HG03280 (cell line): ENCODE data around the gene CAPS.
"Not testable (repeated sequence)": the region's sequence is repeated elsewhere in the genome, so short reads cannot be mapped to it uniquely, and the experiment has no call there.

Source experiments
- ATAC-seq: cut with Tn5 transposase; IDR thresholded peaks from one replicate; pipeline ENCODE4 v1.9.1; 2021; ENCODE audit warnings: mild to moderate bottlenecking, moderate library complexity; ENCODE audit not compliant: unreplicated experiment

The CAPS gene

DNA sequence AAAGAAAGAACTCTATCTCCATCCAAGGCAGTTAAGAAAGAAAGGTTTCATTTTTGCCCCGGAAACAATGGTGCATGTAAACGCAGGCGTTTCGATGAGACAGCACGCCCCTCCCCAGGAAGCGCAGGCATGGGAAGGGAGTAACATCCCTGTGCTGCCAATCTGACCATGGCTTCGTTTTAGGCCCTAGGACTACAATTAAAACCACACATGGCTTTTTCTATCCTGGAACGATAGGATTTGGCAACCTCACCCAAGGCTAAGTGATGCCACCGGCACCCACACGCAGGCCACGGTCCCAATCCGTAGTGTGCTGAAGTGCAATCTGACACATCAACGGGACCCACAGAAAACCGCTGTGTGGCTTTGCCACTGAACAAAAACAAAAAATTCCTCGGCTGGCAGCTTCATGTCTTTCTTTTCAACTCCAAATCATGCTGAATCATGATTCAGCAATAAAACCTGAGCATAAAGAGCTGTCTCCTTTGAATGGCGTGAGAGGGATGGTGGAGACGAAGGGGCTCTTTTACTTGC is 39.7 kb downstream of the CAPS start:
- no peak for ATAC-seq

DNA sequence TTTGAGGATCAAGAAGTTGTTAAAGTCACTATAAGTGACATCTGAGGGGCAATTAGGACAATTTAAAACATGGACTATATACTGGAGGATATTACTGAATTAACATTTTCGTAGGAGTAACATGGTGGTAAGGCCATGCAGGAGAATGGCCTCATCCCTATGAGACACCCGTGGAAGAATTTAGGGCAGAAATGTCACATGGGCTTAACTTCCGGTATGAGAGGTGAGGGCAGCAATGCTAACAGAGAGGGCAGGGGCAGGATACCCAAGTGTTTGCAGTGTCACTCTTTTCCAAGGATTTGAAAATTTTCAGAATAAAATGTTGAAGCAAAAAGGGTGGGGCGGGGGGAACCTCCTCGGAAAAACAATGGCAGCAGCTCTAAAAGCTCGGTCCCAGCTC is 40.2 kb downstream of the CAPS start:
- no peak for ATAC-seq

DNA sequence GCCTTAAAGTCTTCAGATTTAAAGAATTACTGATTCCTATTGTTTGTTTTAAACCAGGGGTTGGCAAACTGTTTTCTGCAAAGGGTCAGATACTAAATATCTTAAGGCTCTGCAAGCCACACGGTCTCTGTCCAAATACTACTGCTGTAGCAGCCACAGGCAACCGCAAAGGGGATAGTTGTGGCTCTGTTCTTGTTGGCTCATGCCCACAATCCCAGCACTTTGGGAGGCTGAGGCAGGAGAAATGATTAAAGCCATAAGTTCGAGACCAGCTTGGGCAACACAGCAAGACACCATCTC is 41.5 kb downstream of the CAPS start:
- ATAC-seq = no peak

DNA sequence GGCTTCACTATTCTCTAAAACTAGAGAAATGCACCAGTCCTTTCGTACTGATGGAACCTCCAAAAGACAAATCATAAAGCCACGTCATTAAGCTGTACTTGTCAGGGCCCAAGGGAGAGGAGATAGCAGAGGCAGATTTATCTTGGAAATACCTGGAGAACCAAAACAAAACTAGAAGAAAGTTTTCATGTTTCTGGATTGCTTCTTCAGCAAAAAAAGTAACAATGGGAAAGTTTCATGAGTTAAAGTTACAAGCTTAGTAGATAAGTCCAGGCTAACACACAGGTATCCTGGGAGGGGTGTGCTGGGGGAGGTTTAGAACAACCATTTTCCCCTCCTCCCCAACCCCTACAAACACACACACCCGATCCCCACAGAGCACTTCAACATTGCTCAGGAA is 42.3 kb downstream of the CAPS start:
- ATAC-seq = no peak

DNA sequence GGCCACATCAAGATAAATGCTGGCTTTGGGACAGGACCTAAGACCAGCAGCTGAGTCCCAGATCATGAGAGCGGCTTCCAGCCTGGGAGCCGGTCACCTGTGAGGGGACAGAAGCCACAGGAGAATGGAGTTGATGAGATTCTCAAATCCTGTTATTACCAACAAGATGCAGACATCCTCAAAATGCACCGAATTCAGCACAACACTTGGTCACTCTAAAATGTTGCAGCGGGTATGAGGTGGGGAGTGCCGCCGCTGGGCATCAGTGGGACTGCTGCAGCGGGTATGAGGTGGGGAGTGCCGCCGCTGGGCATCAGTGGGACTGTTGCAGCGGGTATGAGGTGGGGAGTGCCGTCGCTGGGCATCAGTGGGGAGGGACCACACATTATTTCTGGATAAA is 42.7 kb downstream of the CAPS start:
- ATAC-seq = no peak

DNA sequence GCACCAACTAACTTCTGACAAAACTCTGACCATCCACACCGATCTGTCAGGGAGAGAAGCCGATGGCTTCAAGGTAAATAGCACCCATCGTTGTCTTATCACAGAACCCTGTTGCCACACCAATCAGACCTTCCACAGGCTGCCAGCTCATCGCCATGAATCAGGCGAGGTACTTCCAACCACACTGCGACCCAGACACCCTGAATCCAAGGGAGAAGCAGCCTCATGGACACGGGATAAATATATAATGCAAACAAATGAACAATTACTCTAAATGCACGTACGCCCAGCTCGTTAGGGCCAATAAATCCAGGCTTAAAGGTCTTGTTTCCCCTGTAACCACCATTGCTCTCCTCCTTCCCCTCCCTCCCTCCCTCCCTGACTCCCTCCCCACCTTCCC is 43.1 kb downstream of the CAPS start:
- no peak for ATAC-seq

DNA sequence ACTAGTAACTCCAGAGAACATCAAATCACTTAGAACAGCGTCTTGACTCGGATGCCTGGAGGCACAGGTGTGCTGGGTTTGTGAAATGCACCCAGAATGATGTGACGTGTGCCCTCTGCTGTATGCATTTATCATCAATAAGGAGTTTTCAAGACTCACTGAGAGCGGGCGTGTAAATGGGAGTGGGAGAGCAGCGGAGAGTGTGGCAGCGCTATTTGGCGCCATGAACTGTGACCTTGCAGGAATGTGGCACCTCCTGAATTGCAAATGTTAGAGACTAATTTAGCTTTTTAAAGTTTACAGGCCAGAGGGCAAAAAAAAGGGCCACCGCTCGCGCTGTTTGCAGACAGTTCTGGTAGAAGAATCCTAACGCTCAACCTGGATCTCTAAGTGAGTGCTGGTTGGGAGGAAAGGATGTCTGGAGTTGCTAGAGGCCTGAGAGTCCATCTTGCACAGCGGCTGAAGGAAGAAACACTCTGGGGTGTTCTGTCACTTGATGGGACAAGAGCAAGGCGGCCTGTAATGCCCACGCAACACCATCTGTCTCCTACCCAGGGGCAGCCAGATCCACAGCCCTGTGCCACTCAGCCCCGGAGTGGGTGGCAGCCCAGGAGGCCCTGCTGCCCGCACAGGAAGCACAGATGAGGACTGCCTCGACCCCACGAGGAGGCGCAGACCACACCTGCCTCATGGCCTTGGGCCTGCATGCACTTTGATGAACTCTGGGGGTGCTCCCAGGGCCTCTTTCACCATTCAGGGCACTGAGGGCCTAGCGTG is 44.2 kb downstream of the CAPS start:
- ATAC-seq = no peak

DNA sequence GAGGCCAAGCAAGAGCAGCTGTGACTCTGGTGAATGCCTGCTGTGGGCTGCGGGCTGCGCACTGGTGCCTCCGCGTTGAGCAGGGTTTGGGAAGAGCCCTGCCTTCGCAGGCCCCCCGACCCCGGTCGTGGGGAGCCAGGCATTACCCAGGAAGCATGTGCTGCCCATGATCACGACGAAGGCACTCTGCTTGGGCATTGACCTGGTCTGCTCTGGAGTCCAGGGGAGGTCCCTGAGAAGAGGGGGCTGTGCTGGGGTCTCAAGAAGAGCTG is 44.7 kb downstream of the CAPS start:
- ATAC-seq = no peak

DNA sequence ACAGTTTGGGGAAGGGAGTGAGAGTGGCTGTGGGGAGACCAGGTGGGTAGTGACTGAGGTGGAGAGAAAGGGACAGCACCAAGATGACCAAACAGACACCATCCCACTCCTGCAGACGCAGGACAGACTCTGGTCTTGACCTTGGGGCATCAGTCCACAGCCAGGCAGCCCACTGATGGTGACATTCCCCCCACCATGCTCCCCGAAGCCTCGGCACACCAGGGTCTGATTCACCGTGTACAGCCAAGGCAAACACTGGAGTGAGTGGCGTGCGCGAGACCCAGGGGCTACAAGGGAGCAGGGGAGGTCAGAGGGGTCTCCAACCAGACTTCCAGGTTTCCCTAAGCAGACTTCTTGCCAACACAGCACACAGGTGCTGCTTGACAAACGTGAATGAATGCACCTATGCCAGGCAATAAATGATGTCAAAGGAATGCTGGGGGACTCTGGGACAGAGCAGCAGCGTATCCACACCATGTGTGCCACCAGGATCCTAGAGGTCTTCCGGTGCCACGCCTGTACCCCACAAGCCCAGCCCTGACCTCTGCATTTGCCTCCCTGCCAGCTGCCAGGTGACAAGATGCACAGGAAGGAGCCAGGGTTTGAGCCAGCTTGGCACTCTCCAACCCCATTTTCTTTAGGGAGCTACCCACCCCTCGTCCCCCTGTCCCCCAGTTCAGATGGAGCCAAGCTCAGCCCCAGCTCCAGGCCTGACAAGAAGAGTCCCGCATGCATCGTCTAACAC is 45.4 kb downstream of the CAPS start:
- ATAC-seq = no peak

DNA sequence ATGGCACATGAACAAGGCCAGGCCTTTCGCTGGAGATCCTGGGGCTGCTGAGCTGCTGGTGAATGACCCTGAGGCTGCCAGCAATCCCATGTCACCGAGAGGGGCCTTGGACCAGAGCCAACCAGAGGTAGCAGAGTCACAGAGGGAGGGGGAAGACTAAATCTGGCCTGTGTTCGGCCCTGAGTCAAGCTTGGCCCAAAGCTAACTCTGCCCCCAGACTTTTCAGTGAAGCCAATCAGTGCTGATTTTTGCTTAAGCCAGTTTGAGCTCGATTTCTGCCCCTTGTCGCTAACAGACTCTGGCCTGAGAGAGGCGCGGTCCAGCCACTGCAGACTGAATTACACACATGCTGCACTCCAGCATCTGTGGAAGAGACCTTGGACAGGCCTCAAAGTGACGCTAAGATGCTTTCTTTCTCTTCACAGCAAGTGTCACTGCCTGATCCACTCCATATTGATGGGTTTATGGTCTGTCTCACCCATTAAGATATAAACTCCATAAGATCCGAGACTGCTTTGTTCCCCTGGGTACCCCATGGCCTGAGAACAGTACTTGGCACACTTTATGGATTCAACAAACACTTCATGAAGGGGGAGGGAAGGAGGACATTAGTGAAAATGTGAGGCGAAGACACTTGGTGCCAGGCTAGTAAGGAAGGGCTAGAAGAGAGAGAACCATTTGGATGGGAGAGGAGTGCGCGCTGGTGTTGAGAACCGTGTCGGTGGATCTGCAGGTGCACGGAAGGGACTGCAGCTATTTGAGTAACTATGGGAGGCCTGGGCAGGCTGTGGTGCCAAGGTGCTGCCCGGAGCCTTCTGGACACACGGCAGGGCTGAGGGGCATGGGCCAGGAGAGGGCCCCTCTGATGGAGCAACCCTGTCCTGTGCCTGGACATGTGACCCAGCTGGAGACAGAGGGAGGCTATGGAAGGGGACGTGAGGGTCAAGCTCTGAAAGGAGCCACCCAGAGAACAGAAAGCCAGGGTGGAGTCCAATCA is 46.2 kb downstream of the CAPS start:
- no peak for ATAC-seq

DNA sequence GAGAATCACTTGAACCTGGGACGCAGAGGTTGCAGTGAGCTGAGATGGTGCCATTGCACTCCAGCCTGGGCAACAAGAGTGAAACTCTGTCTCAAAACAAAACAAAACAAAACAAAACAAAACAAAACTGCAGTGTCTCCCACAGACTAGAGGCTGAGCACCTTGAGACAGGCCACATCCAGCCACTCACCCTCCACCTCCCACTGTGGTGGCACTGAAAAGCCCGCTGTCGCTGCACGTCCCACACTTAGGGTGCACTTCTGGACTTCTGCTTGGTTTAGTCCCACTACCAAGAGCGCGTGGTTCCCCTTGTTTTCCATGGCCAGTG is 47.6 kb downstream of the CAPS start:
- not testable (repeated sequence) for ATAC-seq

DNA sequence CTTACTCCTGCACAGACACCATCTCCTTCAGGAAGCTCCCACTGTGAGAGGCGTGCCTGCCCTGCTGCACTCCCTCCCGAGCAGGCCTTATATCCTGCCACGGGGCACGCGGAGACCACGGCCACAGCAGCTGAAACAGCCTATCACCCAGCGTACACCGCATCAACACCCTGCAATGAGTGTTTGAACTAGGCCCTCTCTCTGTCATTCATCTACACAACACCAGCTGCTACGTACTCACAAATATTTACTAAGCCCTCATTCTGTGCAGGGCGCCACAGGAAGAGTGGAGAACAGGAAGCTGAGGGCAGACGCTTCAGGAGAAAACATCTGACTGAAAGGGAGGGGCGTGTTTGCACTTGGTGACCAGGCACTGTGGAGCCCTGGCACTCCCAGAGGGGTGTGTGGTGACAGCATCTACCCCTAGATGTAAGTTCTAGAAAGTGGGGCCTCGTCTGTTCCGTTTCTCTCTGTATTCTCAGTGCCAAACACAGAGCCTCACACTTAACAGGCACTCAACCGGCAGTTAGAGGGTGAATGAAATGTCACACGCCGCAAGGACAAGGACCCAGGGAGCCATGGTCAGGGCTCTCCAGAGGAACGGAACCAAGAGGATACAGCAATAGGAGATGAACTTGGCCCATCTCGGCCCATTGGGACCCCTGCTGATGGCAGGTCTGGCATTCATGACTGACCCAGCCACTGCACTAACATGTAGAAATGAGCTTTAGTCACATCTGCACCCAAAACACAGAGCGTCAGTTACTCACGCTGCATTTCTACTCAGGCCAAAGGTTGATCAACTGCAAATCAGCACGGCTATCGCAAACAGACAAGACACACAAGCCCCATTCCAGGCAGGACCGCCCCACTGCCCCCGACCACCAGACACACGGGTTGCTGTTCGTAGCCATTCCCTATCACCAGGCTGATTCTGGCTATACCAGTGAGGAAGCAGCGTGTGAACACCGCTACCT is 48.2 kb downstream of the CAPS start:
- no peak for ATAC-seq

DNA sequence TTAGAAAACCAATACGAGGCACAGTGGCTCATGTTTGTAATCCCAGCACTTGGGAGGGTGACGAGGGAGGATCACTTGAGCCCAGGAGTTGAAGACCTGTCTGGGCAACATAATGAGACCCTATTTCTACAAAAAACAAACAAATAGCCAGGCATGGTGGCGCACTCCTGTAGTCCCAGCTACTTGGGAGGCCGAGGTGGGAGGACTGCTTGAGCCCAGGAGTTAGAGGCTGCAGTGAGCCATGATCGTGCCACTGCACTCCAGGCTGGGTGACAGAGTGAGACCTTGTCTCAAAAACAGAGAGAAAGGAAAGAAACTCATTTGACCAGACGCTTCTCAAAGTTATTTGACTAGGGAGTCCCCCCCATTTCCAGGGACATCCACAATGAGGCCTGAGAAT is 49.2 kb downstream of the CAPS start:
- ATAC-seq = not testable (repeated sequence)

DNA sequence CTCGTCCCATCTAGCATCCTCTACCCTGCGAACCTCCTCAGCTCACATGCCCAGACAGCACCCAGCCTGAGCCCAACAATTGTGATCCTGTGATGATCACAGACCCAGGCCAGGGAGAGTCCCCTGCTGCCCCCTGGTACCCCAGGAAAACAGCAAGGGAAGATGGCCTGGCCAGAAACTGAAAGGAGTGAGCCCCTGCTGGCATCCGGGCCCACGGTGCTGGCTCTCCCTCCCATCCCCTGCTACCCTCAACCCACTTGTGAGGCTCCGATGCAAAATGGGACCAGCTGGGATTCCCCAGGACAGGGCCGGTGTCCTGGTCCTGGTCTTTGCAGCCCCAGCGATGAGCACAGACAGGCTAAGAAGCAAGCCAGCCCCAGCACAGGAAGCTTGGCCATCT is 49.8 kb downstream of the CAPS start:
- ATAC-seq = no peak

DNA sequence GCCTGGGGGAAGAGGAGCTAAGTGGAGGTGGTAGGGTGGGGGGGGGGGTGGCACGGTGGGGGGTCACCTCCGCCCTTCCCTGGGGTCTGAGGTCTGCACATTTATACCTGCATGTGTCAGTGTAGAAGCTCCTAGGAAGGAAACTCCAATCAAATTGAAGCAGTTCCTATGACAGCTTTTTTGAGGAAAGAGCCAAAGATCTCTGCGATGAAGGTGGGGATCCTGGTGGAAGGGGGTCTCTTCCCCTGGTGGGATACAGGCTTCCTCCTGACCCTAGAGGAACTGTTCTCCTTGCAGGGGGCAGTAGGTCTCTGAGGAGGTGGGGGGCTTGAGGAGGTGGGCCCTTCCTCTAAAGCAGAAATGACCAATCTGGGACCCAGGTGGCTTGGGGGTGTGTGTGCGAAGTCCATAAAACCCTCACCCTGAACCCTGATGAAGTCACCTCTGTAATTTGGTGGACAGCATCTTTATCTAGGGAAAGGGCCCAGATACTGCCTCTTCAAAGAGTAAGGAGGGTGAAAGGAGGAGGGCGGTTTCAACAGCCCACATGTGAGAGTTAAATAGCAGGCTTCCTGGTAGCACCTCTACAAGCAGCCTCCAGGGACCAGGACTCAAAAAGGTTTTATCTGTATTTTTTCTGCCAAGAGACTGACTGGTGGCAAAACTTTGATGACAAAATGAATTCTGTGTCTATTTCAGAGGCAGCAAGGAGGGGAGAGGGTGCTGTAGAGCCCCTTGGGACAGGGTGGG is 50.9 kb downstream of the CAPS start:
- no peak for ATAC-seq
